Measurements from ENCODE around the gene CCL19. TPM values are rescaled to one million over a fixed set of nuclear protein-coding genes. Genes with fewer than 3 reads are reported as not detected.

Gene CCL19
- total RNA-seq, 5 donors from 2014 or later (not counting 1 experiment from before 2014, with no cell fraction given), result not detected

Other genes with a start within 250 kb of the CCL19 start
- gene FAM219A, start 232.7 kb downstream of the CCL19 start, total RNA-seq, result 10 to 100 TPM; 10.7 to 20.7 (median 18.7) TPM
- gene DNAI1, start 232.5 kb downstream of the CCL19 start, total RNA-seq, result not detected
- under 1 TPM in 2 of 5 donors, not detected in 3; 0.32 to 0.35 TPM for gene ENHO, start 168.3 kb downstream of the CCL19 start, total RNA-seq
- gene CNTFR, start 101.6 kb downstream of the CCL19 start, total RNA-seq, result not detected
- gene RPP25L, start 79.2 kb downstream of the CCL19 start, total RNA-seq, result 10 to 100 TPM in 4 of 5 donors, 1 to 10 TPM in 1; 9.3 to 28.6 (median 22.5) TPM
- gene DCTN3, start 70.8 kb downstream of the CCL19 start, total RNA-seq, result 10 to 100 TPM; 60.8 to 82.9 (median 69.0) TPM
- gene ARID3C, start 62.2 kb downstream of the CCL19 start, total RNA-seq, result under 1 TPM in 1 of 5 donors, not detected in 4; 0.38 TPM
- 10 to 100 TPM; 27.7 to 65.9 (median 60.9) TPM for gene SIGMAR1, start 53.5 kb downstream of the CCL19 start, total RNA-seq
- gene GALT, start 44.6 kb downstream of the CCL19 start, total RNA-seq, result 100 to 1,000 TPM; 177 to 255 (median 215) TPM
- 100 to 1,000 TPM; 166 to 220 (median 180) TPM for gene IL11RA, start 39.1 kb downstream of the CCL19 start, total RNA-seq
- gene CCL27, start 28.6 kb downstream of the CCL19 start, total RNA-seq, result not detected
- under 1 TPM in 2 of 5 donors, not detected in 3; 0.32 to 0.60 TPM for gene CCL21, start 18.9 kb upstream of the CCL19 start, total RNA-seq

Measured in T-cell (primary cell).